ENCODE results near the gene PTTG1.

DNA sequence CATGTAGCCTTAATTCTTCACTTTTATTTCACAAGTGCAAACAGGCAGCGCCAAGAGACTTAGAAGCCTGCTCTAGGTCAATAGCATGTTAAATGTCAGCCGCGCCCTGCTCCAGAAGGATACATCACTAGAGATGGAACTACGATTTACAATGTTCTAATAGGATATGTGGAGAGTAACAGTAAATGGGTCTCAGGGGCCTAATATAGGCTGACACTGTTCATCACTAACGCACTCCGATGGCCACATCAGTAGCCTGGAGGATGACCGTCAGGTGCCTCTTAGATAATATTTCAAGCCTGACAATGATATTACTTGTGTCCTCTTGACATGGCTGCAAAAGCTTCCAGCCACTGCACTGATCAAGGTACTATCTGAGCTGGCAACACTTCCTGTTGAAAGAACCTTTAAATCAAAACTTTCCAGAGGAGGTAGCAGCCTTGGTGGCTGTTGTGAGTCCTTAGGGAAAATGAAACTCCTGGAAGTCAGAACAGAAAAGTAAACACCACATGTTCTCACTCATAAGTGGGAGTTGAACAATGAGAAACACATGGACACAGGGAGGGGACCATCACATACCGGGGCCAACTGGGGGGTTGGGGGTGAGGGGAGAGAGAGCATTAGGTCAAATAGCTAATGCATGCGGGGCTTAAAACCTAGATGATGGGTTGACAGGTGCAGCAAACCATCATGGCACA is 35.0 kb downstream of the PTTG1 start:
- no peak for TF ChIP-seq POLR2A (IDR thresholded peaks at IDR 0.05)
- TF ChIP-seq, protein P1, sequence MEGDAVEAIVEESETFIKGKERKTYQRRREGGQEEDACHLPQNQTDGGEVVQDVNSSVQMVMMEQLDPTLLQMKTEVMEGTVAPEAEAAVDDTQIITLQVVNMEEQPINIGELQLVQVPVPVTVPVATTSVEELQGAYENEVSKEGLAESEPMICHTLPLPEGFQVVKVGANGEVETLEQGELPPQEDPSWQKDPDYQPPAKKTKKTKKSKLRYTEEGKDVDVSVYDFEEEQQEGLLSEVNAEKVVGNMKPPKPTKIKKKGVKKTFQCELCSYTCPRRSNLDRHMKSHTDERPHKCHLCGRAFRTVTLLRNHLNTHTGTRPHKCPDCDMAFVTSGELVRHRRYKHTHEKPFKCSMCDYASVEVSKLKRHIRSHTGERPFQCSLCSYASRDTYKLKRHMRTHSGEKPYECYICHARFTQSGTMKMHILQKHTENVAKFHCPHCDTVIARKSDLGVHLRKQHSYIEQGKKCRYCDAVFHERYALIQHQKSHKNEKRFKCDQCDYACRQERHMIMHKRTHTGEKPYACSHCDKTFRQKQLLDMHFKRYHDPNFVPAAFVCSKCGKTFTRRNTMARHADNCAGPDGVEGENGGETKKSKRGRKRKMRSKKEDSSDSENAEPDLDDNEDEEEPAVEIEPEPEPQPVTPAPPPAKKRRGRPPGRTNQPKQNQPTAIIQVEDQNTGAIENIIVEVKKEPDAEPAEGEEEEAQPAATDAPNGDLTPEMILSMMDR (IDR thresholded peaks at IDR 0.05) = no peak
